RWPE2 (cell line): ENCODE results near the gene ZNF133.
A peak's percentile ranks its signal among the peaks of the same experiment; 100 is the strongest.

Experiments used
- ATAC-seq: fragments of 200-7000 bp; cut with Tn5 transposase; 3 replicates; pipeline ENCODE4 v1.9.1; 2021; ENCODE audit warnings: low read depth
- DNase-seq: peaks from one replicate; pipeline ENCODE4 v3.0.0-alpha.2; 2020; ENCODE audit warnings: low spot score
- H3K27ac ChIP-seq: fragments of 450-650 bp; 2 replicates; pipeline ENCODE4 v1.5.1; 2017; ENCODE audit warnings: mild to moderate bottlenecking; ENCODE audit not compliant: poor library complexity, severe bottlenecking
- H3K27me3 ChIP-seq: fragments of 250-450 bp; sonication (Bioruptor Pico); 2 replicates; pipeline ENCODE4 v1.5.1; 2021; ENCODE audit warnings: mild to moderate bottlenecking, moderate library complexity; ENCODE audit not compliant: insufficient read depth, poor library complexity, severe bottlenecking
- H3K36me3 ChIP-seq: fragments of 250-450 bp; sonication (Bioruptor Pico); 2 replicates; pipeline ENCODE4 v1.5.1; 2020; ENCODE audit warnings: low read depth, mild to moderate bottlenecking, moderate library complexity
- H3K4me1 ChIP-seq: fragments of 250-450 bp; sonication (Bioruptor Pico); 2 replicates; pipeline ENCODE4 v1.5.1; 2021; ENCODE audit warnings: mild to moderate bottlenecking, moderate library complexity; ENCODE audit not compliant: insufficient read depth, poor library complexity, severe bottlenecking
- H3K4me3 ChIP-seq: fragments of 250-450 bp; sonication (Bioruptor Pico); 2 replicates; pipeline ENCODE4 v1.5.1; 2021; ENCODE audit warnings: mild to moderate bottlenecking, moderate library complexity; ENCODE audit not compliant: severe bottlenecking
- H3K9me3 ChIP-seq: fragments of 250-450 bp; sonication (Bioruptor Pico); 2 replicates; pipeline ENCODE4 v1.5.1; 2021; ENCODE audit warnings: mild to moderate bottlenecking, moderate library complexity; ENCODE audit not compliant: severe bottlenecking
- TF ChIP-seq, protein P1 (sequence below): fragments of 450-650 bp; IDR thresholded peaks from one replicate; pipeline ENCODE4 v1.5.1; 2017; ENCODE audit warnings: mild to moderate bottlenecking, moderate library complexity; ENCODE audit not compliant: poor library complexity, severe bottlenecking

Gene ZNF133

DNA sequence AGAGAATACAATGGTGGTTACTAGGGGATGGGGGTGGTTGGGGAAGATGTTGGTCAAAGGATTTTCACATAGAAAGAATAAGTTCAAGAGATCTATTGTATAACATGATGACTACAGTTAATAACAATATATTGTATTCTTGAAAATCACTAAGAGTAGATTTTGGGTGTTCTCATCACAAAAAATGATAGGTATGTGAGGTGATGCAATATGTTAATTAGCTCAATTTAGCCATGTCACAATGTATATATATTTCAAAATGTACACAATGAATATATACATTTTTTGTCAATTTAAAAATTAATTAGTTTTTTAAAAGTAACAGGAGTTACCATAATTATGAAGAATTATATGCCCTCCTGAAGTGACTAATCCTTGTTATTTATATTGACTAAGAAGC lies 22.3 kb downstream of the ZNF133 start:
- DNase-seq (no peak), ATAC-seq (no peak)
- TF ChIP-seq, protein P1, sequence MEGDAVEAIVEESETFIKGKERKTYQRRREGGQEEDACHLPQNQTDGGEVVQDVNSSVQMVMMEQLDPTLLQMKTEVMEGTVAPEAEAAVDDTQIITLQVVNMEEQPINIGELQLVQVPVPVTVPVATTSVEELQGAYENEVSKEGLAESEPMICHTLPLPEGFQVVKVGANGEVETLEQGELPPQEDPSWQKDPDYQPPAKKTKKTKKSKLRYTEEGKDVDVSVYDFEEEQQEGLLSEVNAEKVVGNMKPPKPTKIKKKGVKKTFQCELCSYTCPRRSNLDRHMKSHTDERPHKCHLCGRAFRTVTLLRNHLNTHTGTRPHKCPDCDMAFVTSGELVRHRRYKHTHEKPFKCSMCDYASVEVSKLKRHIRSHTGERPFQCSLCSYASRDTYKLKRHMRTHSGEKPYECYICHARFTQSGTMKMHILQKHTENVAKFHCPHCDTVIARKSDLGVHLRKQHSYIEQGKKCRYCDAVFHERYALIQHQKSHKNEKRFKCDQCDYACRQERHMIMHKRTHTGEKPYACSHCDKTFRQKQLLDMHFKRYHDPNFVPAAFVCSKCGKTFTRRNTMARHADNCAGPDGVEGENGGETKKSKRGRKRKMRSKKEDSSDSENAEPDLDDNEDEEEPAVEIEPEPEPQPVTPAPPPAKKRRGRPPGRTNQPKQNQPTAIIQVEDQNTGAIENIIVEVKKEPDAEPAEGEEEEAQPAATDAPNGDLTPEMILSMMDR = no peak
- peaks cover 27% of the 10 kb centered on the region for H3K4me1 ChIP-seq
- no peak overlapping the region for H3K27ac ChIP-seq
- H3K9me3 ChIP-seq = no peaks in the 10 kb centered on the region
- no peaks in the 10 kb centered on the region for H3K27me3 ChIP-seq
- H3K4me3 ChIP-seq = no peak overlapping the region
- peaks cover 50% of the 10 kb centered on the region for H3K36me3 ChIP-seq

DNA sequence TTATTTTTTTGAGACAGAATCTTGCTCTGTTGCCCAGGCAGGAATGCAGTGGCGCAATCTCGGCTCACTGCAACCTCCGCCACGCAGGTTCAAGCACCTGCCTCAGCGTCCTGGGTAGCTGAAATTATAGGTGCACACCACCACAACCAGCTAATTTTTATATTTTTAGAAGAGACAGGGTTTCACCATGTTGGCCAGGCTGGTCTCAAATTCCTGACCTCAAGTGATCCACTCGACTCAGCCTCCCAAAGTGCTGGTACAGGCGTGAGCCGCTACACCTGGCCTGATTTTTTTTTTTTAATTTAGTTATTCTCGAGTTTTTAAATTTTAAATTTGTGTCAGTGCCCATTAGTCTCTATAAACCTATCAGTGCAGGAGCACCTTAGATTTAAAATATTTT lies 24.4 kb downstream of the ZNF133 start:
- DNase-seq = no peak
- TF ChIP-seq, protein P1 = no peak
- Histone ChIP-seq H3K27ac (peak overlapping the region; percentile 89), H3K27me3 (no peaks in the 10 kb centered on the region), H3K4me1 (peaks cover 27% of the 10 kb centered on the region), H3K9me3 (no peaks in the 10 kb centered on the region), H3K36me3 (peaks cover 43% of the 10 kb centered on the region), H3K4me3 (no peak overlapping the region)
- ATAC-seq = no peak

DNA sequence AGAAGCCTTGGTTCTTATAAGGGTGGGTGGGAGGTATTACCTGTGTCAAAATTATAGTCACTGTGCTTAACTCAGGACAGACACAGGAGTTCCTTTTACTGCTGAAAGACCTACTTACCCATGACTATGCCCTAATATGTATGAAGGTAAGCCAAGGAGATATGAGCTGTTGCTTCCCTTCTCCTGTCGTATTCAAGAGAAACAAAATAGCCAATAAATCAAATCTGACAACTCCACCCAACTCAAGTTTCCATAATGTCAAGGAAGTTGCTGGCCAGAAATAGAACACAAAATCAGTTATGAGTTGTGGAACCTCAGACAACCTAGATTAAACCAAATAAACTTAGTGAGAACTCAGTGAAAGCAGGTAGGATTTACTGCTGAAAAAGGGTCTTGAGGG lies 25.1 kb downstream of the ZNF133 start:
- DNase-seq (no peak), ATAC-seq (no peak)
- Histone ChIP-seq H3K27ac (peak overlapping the region; percentile 89), H3K9me3 (no peaks in the 10 kb centered on the region), H3K4me1 (peaks cover 27% of the 10 kb centered on the region), H3K36me3 (peaks cover 36% of the 10 kb centered on the region), H3K27me3 (no peaks in the 10 kb centered on the region), H3K4me3 (no peak overlapping the region)
- TF ChIP-seq, protein P1 = no peak

DNA sequence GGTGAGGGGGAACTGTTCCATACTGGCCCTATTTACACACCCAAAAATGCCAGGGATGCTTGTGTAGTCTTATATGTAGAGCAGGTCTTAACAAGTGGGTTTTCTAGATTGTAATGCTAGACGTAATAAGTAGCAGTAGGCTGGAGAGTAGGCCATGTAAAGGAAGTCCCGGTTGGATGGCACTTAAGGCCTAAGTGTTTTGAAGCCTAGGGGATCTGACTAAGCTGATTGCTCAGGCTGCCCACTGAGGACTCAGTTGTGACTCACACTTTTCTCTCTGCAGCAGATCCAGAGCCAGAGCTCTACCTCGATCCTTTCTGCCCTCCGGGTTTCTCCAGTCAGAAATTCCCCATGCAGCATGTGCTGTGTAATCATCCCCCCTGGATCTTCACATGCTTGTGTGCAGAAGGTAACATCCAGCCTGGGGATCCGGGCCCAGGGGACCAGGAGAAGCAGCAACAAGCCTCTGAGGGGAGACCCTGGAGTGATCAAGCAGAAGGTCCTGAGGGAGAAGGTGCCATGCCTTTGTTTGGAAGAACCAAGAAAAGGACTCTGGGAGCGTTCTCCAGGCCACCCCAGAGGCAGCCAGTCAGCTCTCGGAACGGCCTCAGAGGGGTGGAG lies 26.6 kb downstream of the ZNF133 start:
- ATAC-seq = peak; percentile 97

DNA sequence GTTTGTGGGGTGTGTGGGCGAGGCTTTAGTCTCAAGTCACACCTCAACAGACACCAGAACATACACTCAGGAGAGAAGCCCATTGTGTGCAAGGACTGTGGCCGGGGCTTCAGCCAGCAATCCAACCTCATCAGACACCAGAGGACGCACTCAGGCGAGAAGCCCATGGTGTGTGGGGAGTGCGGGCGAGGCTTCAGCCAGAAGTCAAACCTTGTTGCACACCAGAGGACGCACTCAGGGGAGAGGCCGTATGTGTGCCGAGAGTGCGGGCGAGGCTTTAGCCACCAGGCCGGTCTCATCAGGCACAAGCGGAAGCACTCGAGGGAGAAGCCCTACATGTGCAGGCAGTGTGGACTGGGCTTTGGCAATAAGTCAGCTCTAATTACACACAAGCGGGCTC lies 27.8 kb downstream of the ZNF133 start:
- Histone ChIP-seq H3K27ac (no peak overlapping the region), H3K4me3 (no peak overlapping the region), H3K27me3 (no peaks in the 10 kb centered on the region), H3K9me3 (no peaks in the 10 kb centered on the region), H3K4me1 (peaks cover 27% of the 10 kb centered on the region), H3K36me3 (peaks cover 17% of the 10 kb centered on the region)
- TF ChIP-seq, protein P1 = no peak
- no peak for DNase-seq
- ATAC-seq = no peak

More for the DNA sequence above, 26.6 kb downstream of the ZNF133 start:
- TF ChIP-seq, protein P1 = no peak
- Histone ChIP-seq H3K36me3 (peaks cover 26% of the 10 kb centered on the region), H3K27me3 (no peaks in the 10 kb centered on the region), H3K4me1 (peaks cover 27% of the 10 kb centered on the region), H3K9me3 (no peaks in the 10 kb centered on the region), H3K27ac (peak overlapping the region; percentile 89), H3K4me3 (no peak overlapping the region)
- DNase-seq = peak; percentile 87
